Suprapubic skin (tissue), 4 donors: ENCODE results near the gene DGLUCY.

Experiments
- EP300 ChIP-seq: sonication (generic); formaldehyde crosslinking; IDR thresholded peaks from one replicate; pipeline ENCODE4 v1.6.1; 2017; ENCODE audit warnings: antibody characterized with exemption
- POLR2A ChIP-seq, 2 donors: fragments of 450-650 bp; IDR thresholded peaks; one replicate each; pipeline ENCODE4 v1.6.1; 2017; ENCODE audit warnings: antibody characterized with exemption in 2 of 2, mild to moderate bottlenecking in 2 of 2, moderate library complexity in 2 of 2
- POLR2AphosphoS5 ChIP-seq, 3 donors: sonication (generic); formaldehyde crosslinking; IDR thresholded peaks; one replicate each; pipeline ENCODE4 v1.6.1; 2017; ENCODE audit warnings: antibody characterized with exemption in 3 of 3
- TF ChIP-seq, protein P1 (sequence below), 2 donors: fragments of 200-600 bp in 1 of 2; fragments of 450-650 bp in 1 of 2; sonication (generic) in 1 of 2; IDR thresholded peaks; one replicate each; pipeline ENCODE4 v1.5.1; 2016 to 2019; ENCODE audit warnings: antibody characterized with exemption in 2 of 2, mild to moderate bottlenecking in 1 of 2, moderate library complexity in 1 of 2

- TF ChIP-seq POLR2A (IDR thresholded peaks at IDR 0.05) (no peak), EP300 (no peak), POLR2AphosphoS5 (IDR thresholded peaks at IDR 0.05) (no peak)
- TF ChIP-seq, protein P1, sequence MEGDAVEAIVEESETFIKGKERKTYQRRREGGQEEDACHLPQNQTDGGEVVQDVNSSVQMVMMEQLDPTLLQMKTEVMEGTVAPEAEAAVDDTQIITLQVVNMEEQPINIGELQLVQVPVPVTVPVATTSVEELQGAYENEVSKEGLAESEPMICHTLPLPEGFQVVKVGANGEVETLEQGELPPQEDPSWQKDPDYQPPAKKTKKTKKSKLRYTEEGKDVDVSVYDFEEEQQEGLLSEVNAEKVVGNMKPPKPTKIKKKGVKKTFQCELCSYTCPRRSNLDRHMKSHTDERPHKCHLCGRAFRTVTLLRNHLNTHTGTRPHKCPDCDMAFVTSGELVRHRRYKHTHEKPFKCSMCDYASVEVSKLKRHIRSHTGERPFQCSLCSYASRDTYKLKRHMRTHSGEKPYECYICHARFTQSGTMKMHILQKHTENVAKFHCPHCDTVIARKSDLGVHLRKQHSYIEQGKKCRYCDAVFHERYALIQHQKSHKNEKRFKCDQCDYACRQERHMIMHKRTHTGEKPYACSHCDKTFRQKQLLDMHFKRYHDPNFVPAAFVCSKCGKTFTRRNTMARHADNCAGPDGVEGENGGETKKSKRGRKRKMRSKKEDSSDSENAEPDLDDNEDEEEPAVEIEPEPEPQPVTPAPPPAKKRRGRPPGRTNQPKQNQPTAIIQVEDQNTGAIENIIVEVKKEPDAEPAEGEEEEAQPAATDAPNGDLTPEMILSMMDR (IDR thresholded peaks at IDR 0.05): no peak
Observed at GRCh38 chr14:91184559-91184958, 70.7 kb downstream of the DGLUCY start.
